Calu3 (cell line): ENCODE data around the gene ZDHHC18. TPM values are rescaled to one million over a fixed set of nuclear protein-coding genes. Genes with fewer than 3 reads are reported as not detected.

Experiments used
- BruUV-seq: library from RNA; stranded (reverse); fragments of 400-500 nt; replicated peaks from 2 replicates; lab custom pipeline; 2021; lab: Mats Ljungman, UMichigan
- CTCF ChIA-PET: fragments of 300-600 bp; sonication (Branson Sonifier 250); formaldehyde crosslinking; loops from one replicate; lab custom pipeline; 2022; ENCODE audit warnings: antibody characterized with exemption; lab: Charles Lee
- DNase-seq: peaks from one replicate; pipeline ENCODE4 v3.0.0; 2022
- H3K27ac Mint-ChIP-seq: one replicate; pipeline ENCODE4 v1.8.0; 2022; ENCODE audit warnings: mixed read lengths; ENCODE audit not compliant: unreplicated experiment
- H3K27me3 Mint-ChIP-seq: one replicate; pipeline ENCODE4 v1.8.0; 2022; ENCODE audit warnings: mixed read lengths; ENCODE audit not compliant: unreplicated experiment
- H3K36me3 Mint-ChIP-seq: one replicate; pipeline ENCODE4 v1.8.0; 2022; ENCODE audit warnings: mild to moderate bottlenecking, moderate library complexity, mixed read lengths; ENCODE audit not compliant: insufficient read depth, unreplicated experiment
- H3K4me1 Mint-ChIP-seq: one replicate; pipeline ENCODE4 v1.8.0; 2022; ENCODE audit warnings: mild to moderate bottlenecking, low read depth, mixed read lengths; ENCODE audit not compliant: unreplicated experiment
- H3K4me3 Mint-ChIP-seq: one replicate; pipeline ENCODE4 v1.8.0; 2022; ENCODE audit warnings: mild to moderate bottlenecking, low read depth, moderate library complexity, mixed read lengths; ENCODE audit not compliant: unreplicated experiment
- H3K9me3 Mint-ChIP-seq: one replicate; pipeline ENCODE4 v1.8.0; 2022; ENCODE audit warnings: low read depth, mixed read lengths; ENCODE audit not compliant: unreplicated experiment
- intact Hi-C: fragments of 100-400 bp; cut with micrococcal nuclease; formaldehyde crosslinking; loops from one replicate; pipeline ENCODE4 v1.10.0; 2022; ENCODE audit not compliant: unreplicated experiment
- total RNA-seq: library from RNA; stranded (reverse); gene quantifications from 2 replicates; pipeline ENCODE4 v1.2.3, GENCODE V29; 2022
- TF ChIP-seq, protein P1 (sequence below): fragments of 200-600 bp; IDR thresholded peaks from one replicate; pipeline ENCODE4 v1.8.0; 2022; ENCODE audit warnings: antibody characterized with exemption; ENCODE audit not compliant: unreplicated experiment

The ZDHHC18 gene
- total RNA-seq, 1 experiment from 2014 or later: 21.8 TPM

DNA sequence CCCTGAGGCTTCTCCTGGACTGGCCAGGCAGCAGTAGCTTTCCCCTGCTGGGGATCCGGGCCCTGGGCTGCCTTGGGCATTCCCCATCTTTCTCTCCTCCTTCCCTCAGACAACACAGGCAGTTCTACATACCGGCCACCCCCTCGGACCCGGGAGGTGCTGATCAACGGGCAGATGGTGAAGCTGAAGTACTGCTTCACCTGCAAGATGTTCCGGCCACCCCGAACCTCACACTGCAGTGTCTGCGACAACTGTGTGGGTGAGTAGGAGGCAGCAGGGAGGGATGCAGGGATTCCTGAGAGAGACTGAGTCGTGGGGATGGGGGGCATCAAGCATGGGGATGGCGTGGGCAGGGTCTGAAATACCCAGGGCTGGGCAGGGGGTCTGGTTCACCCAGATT lies 22.0 kb downstream of the ZDHHC18 start:
- H3K36me3 Mint-ChIP-seq: peaks cover 8% of the 10 kb centered on the region
- BruUV-seq: no TSS peak

DNA sequence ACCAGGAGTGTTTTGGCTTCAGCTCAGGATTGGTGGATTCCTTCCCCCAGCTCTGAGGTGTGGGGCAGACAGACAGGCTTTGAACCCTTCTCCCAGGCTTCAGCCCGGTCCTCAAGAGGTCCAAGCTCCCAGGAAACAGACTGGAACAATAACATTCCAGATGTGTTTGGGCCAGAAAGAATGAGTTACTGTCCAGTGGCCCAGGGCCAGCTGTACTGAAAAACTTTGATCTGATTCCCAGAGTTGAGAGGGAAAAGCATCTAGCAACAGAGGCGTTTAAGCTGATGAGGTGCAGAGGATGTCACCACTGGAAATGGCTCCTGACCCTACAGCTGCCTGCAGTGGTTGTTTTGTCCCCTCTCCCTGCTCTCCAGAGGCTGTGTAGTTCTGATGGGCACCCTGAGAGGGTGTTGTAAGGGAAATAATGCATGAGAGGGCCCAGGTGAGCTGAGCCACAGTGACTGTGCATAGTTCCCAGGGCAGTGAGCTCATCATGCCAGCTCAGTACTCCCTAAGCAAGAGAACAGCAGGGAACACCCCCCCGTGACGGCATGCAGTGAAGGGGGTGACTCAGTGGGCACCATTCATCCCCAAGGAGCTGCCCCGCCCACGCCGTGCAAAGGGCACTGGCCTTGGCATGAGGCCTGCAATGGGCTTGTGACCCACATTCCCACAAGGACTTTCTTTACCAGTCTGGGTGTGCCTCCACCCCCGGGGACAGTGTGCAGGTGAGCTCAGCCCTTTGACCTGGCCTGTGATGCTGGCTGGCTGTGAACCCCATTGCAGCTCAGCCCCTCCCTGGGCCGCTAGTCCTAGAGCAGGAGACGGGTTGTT lies 22.7 kb downstream of the ZDHHC18 start:
- Mint-ChIP-seq H3K9me3 (no peaks in the 10 kb centered on the region), H3K4me1 (peaks cover 27% of the 10 kb centered on the region), H3K27ac (peak overlapping the region; percentile 12), H3K36me3 (peaks cover 8% of the 10 kb centered on the region), H3K27me3 (no peaks in the 10 kb centered on the region), H3K4me3 (peak overlapping the region; percentile 19)
- peak; percentile 91 for DNase-seq
- TF ChIP-seq, protein P1, sequence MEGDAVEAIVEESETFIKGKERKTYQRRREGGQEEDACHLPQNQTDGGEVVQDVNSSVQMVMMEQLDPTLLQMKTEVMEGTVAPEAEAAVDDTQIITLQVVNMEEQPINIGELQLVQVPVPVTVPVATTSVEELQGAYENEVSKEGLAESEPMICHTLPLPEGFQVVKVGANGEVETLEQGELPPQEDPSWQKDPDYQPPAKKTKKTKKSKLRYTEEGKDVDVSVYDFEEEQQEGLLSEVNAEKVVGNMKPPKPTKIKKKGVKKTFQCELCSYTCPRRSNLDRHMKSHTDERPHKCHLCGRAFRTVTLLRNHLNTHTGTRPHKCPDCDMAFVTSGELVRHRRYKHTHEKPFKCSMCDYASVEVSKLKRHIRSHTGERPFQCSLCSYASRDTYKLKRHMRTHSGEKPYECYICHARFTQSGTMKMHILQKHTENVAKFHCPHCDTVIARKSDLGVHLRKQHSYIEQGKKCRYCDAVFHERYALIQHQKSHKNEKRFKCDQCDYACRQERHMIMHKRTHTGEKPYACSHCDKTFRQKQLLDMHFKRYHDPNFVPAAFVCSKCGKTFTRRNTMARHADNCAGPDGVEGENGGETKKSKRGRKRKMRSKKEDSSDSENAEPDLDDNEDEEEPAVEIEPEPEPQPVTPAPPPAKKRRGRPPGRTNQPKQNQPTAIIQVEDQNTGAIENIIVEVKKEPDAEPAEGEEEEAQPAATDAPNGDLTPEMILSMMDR: no peak
- TSS peak; percentile 76 for BruUV-seq
- CTCF ChIA-PET: interaction anchor here (0.6 to 1.6 kb wide), 7 partner anchors 13 to 41 kb away, joined by 3 to 10 read pairs (median 4); partner anchors contain the start of genes GPN2 and SFN
- intact Hi-C loops: no loop called here

More for the DNA sequence above, 22.0 kb downstream of the ZDHHC18 start:
- CTCF ChIA-PET: interaction anchor here (0.6 to 1.6 kb wide), 5 partner anchors 14 to 247 kb away, joined by 3 to 10 read pairs (median 5); partner anchors contain the start of gene SFN
- intact Hi-C loops: no loop called here
- Mint-ChIP-seq H3K4me1 (peaks cover 27% of the 10 kb centered on the region), H3K27ac (peak overlapping the region; percentile 12), H3K4me3 (no peak overlapping the region), H3K27me3 (no peaks in the 10 kb centered on the region), H3K9me3 (no peaks in the 10 kb centered on the region)
- no peak for DNase-seq
- TF ChIP-seq, protein P1: no peak

DNA sequence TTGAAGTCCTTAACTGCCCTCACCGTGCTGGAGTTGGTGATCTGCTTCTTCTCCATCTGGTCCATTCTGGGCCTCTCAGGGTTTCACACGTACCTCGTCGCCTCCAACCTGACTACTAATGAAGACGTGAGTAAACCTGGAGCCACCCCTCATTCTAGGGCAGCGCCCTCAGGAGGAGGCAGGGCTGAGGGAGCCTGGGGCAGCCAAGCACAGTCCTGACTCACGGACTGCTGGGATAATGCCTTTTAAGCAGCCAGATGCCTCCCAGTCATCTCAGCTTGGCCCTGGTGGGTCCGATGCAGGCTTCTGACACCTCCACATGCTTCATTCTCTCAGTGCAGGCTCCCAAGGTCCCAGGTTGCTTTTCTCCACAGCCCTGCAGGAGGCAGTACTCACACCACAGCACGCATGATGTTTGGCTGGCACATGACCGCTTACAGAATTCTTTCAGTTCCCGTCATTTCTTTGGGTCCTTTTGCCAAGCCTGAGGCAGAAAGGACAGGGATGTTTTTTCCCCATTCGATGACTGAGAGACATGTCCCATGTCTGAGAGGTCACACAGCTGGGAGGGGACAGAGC lies 24.7 kb downstream of the ZDHHC18 start:
- DNase-seq: no peak
- CTCF ChIA-PET: interaction anchor here (0.5 kb wide), 1 partner anchor 1286 kb away, joined by 3 read pairs; no protein-coding TSS in a partner anchor
- Mint-ChIP-seq H3K36me3 (peaks cover 8% of the 10 kb centered on the region), H3K4me1 (peaks cover 27% of the 10 kb centered on the region), H3K27ac (no peak overlapping the region), H3K9me3 (no peaks in the 10 kb centered on the region), H3K4me3 (no peak overlapping the region), H3K27me3 (no peaks in the 10 kb centered on the region)
- TF ChIP-seq, protein P1: no peak
- no TSS peak for BruUV-seq
- intact Hi-C loops: no loop called here

DNA sequence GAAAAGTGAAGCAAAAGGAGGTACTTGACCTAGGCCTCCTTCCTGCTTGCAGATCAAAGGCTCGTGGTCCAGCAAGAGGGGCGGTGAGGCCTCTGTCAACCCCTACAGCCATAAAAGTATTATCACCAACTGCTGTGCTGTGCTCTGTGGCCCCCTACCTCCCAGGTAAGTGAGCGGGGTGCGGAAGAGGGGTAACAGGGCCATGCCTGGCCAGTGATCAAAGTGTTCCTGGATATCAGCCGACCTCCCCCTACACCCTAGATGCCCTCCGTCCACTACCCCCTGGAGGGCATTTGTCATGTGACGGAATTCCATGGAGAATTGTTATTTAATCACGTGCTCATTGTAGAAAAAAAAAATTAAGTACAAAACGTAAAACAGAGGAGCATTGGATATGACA lies 26.2 kb downstream of the ZDHHC18 start:
- intact Hi-C loops: loop anchor here (1.0 kb wide), 1 partner anchor 26 kb away; no protein-coding TSS in a partner anchor
- no peaks in the 10 kb centered on the region for H3K9me3 Mint-ChIP-seq
- H3K4me1 Mint-ChIP-seq: peaks cover 21% of the 10 kb centered on the region
- H3K27me3 Mint-ChIP-seq: no peaks in the 10 kb centered on the region
- TF ChIP-seq, protein P1: no peak
- CTCF ChIA-PET: no interaction called here
- H3K36me3 Mint-ChIP-seq: peaks cover 1% of the 10 kb centered on the region
- H3K27ac Mint-ChIP-seq: no peak overlapping the region
- no TSS peak for BruUV-seq
- H3K4me3 Mint-ChIP-seq: no peak overlapping the region
- no peak for DNase-seq
